Measurements from ENCODE around the gene TOMM6. TPM values are rescaled to one million over a fixed set of nuclear protein-coding genes. Genes with fewer than 3 reads are reported as not detected.

The TOMM6 gene
- total RNA-seq, 1 experiment from 2014 or later: 197 TPM

GRCh38 chr6:41758641-41759035, 28.9 kb upstream of the TOMM6 start:
- CTCF ChIA-PET: no interaction called here

GRCh38 chr6:41759106-41759904, 28.2 kb upstream of the TOMM6 start:
- BruUV-seq (replicated peaks): no TSS peak
- Histone ChIP-seq H3K36me3 (ENCODE audit: insufficient read depth, low read length, poor library complexity, severe bottlenecking) (no peaks in the 10 kb centered on the region), H3K27ac (ENCODE audit: low read depth, low read length, poor library complexity, severe bottlenecking) (no peak overlapping the region), H3K9me3 (ENCODE audit: low read depth, low read length, poor library complexity, severe bottlenecking) (no peaks in the 10 kb centered on the region), H3K4me3 (ENCODE audit: low read depth, low read length, poor library complexity, severe bottlenecking) (no peak overlapping the region), H3K4me1 (ENCODE audit: insufficient read depth, low read length, poor library complexity, severe bottlenecking) (peaks cover 5% of the 10 kb centered on the region), H3K27me3 (replicated peaks; ENCODE audit: insufficient read depth, low read depth, low read length, poor library complexity) (no peaks in the 10 kb centered on the region)
- no peak for DNase-seq (ENCODE audit: low spot score)
- POLR2A ChIA-PET (ENCODE audit: low non-redundant PET): no interaction called here
- TF ChIP-seq EZH2 (IDR thresholded peaks at IDR 0.05; ENCODE audit: borderline replicate concordance, low read depth, low read length, poor library complexity, severe bottlenecking) (no peak), CTCF (conservative IDR thresholded peaks at IDR 0.05; ENCODE audit: low read depth, low read length) (no peak)
- CTCF ChIA-PET: no interaction called here
- intact Hi-C loops (cut with micrococcal nuclease; ENCODE audit: unreplicated experiment): no loop called here

More at GRCh38 chr6:41758641-41759035, 28.9 kb upstream of the TOMM6 start:
- POLR2A ChIA-PET (ENCODE audit: low non-redundant PET): no interaction called here
- Histone ChIP-seq H3K9me3 (ENCODE audit: low read depth, low read length, poor library complexity, severe bottlenecking) (no peaks in the 10 kb centered on the region), H3K4me1 (ENCODE audit: insufficient read depth, low read length, poor library complexity, severe bottlenecking) (peaks cover 5% of the 10 kb centered on the region), H3K27me3 (replicated peaks; ENCODE audit: insufficient read depth, low read depth, low read length, poor library complexity) (no peaks in the 10 kb centered on the region), H3K36me3 (ENCODE audit: insufficient read depth, low read length, poor library complexity, severe bottlenecking) (no peaks in the 10 kb centered on the region), H3K4me3 (ENCODE audit: low read depth, low read length, poor library complexity, severe bottlenecking) (no peak overlapping the region), H3K27ac (ENCODE audit: low read depth, low read length, poor library complexity, severe bottlenecking) (no peak overlapping the region)
- no peak for DNase-seq (ENCODE audit: low spot score)
- intact Hi-C loops (cut with micrococcal nuclease; ENCODE audit: unreplicated experiment): no loop called here
- TF ChIP-seq CTCF (conservative IDR thresholded peaks at IDR 0.05; ENCODE audit: low read depth, low read length) (no peak), EZH2 (IDR thresholded peaks at IDR 0.05; ENCODE audit: borderline replicate concordance, low read depth, low read length, poor library complexity, severe bottlenecking) (no peak)
- no TSS peak for BruUV-seq (replicated peaks)

- no peak overlapping the region for H3K4me3 ChIP-seq (ENCODE audit: low read depth, low read length, poor library complexity, severe bottlenecking)
- no peaks in the 10 kb centered on the region for H3K36me3 ChIP-seq (ENCODE audit: insufficient read depth, low read length, poor library complexity, severe bottlenecking)
- no TSS peak for BruUV-seq (replicated peaks)
- peaks cover 5% of the 10 kb centered on the region for H3K4me1 ChIP-seq (ENCODE audit: insufficient read depth, low read length, poor library complexity, severe bottlenecking)
- ChIA-PET POLR2A (ENCODE audit: low non-redundant PET) (no interaction called here), CTCF (interaction anchor here (0.6 kb wide), 1 partner anchor 392 kb away, joined by 4 read pairs; no protein-coding TSS in a partner anchor)
- no peaks in the 10 kb centered on the region for H3K27me3 ChIP-seq (replicated peaks; ENCODE audit: insufficient read depth, low read depth, low read length, poor library complexity)
- H3K9me3 ChIP-seq (ENCODE audit: low read depth, low read length, poor library complexity, severe bottlenecking): no peaks in the 10 kb centered on the region
- no peak overlapping the region for H3K27ac ChIP-seq (ENCODE audit: low read depth, low read length, poor library complexity, severe bottlenecking)
- no peak for TF ChIP-seq CTCF (conservative IDR thresholded peaks at IDR 0.05; ENCODE audit: low read depth, low read length)
- TF ChIP-seq EZH2 (IDR thresholded peaks at IDR 0.05; ENCODE audit: borderline replicate concordance, low read depth, low read length, poor library complexity, severe bottlenecking): no peak
- no peak for DNase-seq (ENCODE audit: low spot score)
- intact Hi-C loops (cut with micrococcal nuclease; ENCODE audit: unreplicated experiment): no loop called here
Measured at GRCh38 chr6:41759905-41760579, 27.5 kb upstream of the TOMM6 start.

Data from A673 (cell line).